Measurements from ENCODE around the gene SCG5. TPM values are rescaled to one million over a fixed set of nuclear protein-coding genes. Genes with fewer than 3 reads are reported as not detected.

The SCG5 gene
- total and polyA plus RNA-seq, 2 donors (not counting 1 experiment from before 2014, with no cell fraction given), result 0.18 TPM; not detected in 1

- H3K27ac ChIP-seq (ENCODE audit: low read length in 2 of 2), result no peak overlapping the region
- H3K4me3 ChIP-seq (ENCODE audit: control extremely low read depth in 1 of 5, extremely low read depth in 1 of 5, insufficient read depth in 1 of 5, low read depth in 2 of 5, low read length in 4 of 5), result no peak overlapping the region
- no peak for DNase-seq
- WGBS (ENCODE audit: insufficient coverage), result 100% methylated on average over 1 of the region's 2 CpGs
- ATAC-seq (ENCODE audit: low read depth), result no peak
- H3K4me2 ChIP-seq (replicated peaks; ENCODE audit: low read depth, low read length, poor library complexity, severe bottlenecking), result no peak overlapping the region
- Mint-ChIP-seq H3K27me3 (no peaks in the 10 kb centered on the region), H3K9me3 (ENCODE audit: insufficient read depth) (no peaks in the 10 kb centered on the region), H3K4me3 (no peak overlapping the region), H3K4me1 (no peaks in the 10 kb centered on the region), H3K27ac (no peak overlapping the region)
- H2AFZ ChIP-seq (ENCODE audit: insufficient read depth, low read depth, low read length, poor library complexity, severe bottlenecking), result no peak overlapping the region
- H3K27me3 ChIP-seq (replicated peaks in 1 of 4; ENCODE audit: control extremely low read depth in 1 of 4, control insufficient read depth in 3 of 4, insufficient read depth in 4 of 4, low read length in 3 of 4), result no peaks in the 10 kb centered on the region
- H3K79me2 ChIP-seq (ENCODE audit: control insufficient read depth, insufficient read depth, low read length), result no peaks in the 10 kb centered on the region
- H4K20me1 ChIP-seq (ENCODE audit: control insufficient read depth, insufficient read depth, low read length, poor library complexity, severe bottlenecking), result no peaks in the 10 kb centered on the region
- TF ChIP-seq EZH2 (IDR thresholded peaks at IDR 0.05; ENCODE audit: borderline replicate concordance, insufficient read depth, low read depth, low read length, poor library complexity, severe bottlenecking) (no peak), CTCF (IDR thresholded peaks at IDR 0.05) (no peak)
- H3K9me3 ChIP-seq (ENCODE audit: control extremely low read depth in 1 of 3, control insufficient read depth in 2 of 3, insufficient read depth in 1 of 3, low read length in 2 of 3), result no peaks in the 10 kb centered on the region
- intact Hi-C loops (cut with micrococcal nuclease), result no loop called here
- H3K4me1 ChIP-seq (ENCODE audit: control insufficient read depth in 2 of 2, insufficient read depth in 2 of 2, low read length in 2 of 2), result no peaks in the 10 kb centered on the region
- CTCF ChIA-PET, result no interaction called here
- POLR2A ChIA-PET, result no interaction called here
- no peaks in the 10 kb centered on the region for H3K36me3 ChIP-seq (replicated peaks in 1 of 2; ENCODE audit: control extremely low read depth in 1 of 2, control insufficient read depth in 1 of 2, extremely low read depth in 1 of 2, insufficient read depth in 2 of 2, low read length in 1 of 2)
- no peak overlapping the region for H3K9ac ChIP-seq (ENCODE audit: low read length)
These were observed 33.2 kb downstream of the SCG5 start for GRCh38 chr15:32674681-32675080.

GRCh38 chr15:32675466-32675865 is 34.0 kb downstream of the SCG5 start:
- H3K4me2 ChIP-seq (replicated peaks; ENCODE audit: low read depth, low read length, poor library complexity, severe bottlenecking), result no peak overlapping the region
- Mint-ChIP-seq H3K27me3 (no peaks in the 10 kb centered on the region), H3K4me1 (no peaks in the 10 kb centered on the region), H3K27ac (no peak overlapping the region), H3K9me3 (ENCODE audit: insufficient read depth) (no peaks in the 10 kb centered on the region), H3K4me3 (no peak overlapping the region)
- WGBS (ENCODE audit: insufficient coverage), result 50% methylated on average over 3 of the region's 6 CpGs
- H3K9ac ChIP-seq (ENCODE audit: low read length), result no peak overlapping the region
- H2AFZ ChIP-seq (ENCODE audit: insufficient read depth, low read depth, low read length, poor library complexity, severe bottlenecking), result no peak overlapping the region
- intact Hi-C loops (cut with micrococcal nuclease), result no loop called here
- H3K4me1 ChIP-seq (ENCODE audit: control insufficient read depth in 2 of 2, insufficient read depth in 2 of 2, low read length in 2 of 2), result no peaks in the 10 kb centered on the region
- no peaks in the 10 kb centered on the region for H4K20me1 ChIP-seq (ENCODE audit: control insufficient read depth, insufficient read depth, low read length, poor library complexity, severe bottlenecking)
- ChIA-PET CTCF (interaction anchor here (0.9 kb wide), 1 partner anchor 1025 kb away, joined by 3 read pairs; no protein-coding TSS in a partner anchor), POLR2A (no interaction called here)
- no peak overlapping the region for H3K4me3 ChIP-seq (ENCODE audit: control extremely low read depth in 1 of 5, extremely low read depth in 1 of 5, insufficient read depth in 1 of 5, low read depth in 2 of 5, low read length in 4 of 5)
- no peak for ATAC-seq (ENCODE audit: low read depth)
- no peaks in the 10 kb centered on the region for H3K9me3 ChIP-seq (ENCODE audit: control extremely low read depth in 1 of 3, control insufficient read depth in 2 of 3, insufficient read depth in 1 of 3, low read length in 2 of 3)
- no peaks in the 10 kb centered on the region for H3K79me2 ChIP-seq (ENCODE audit: control insufficient read depth, insufficient read depth, low read length)
- H3K36me3 ChIP-seq (replicated peaks in 1 of 2; ENCODE audit: control extremely low read depth in 1 of 2, control insufficient read depth in 1 of 2, extremely low read depth in 1 of 2, insufficient read depth in 2 of 2, low read length in 1 of 2), result no peaks in the 10 kb centered on the region
- no peak for TF ChIP-seq EZH2 (IDR thresholded peaks at IDR 0.05; ENCODE audit: borderline replicate concordance, insufficient read depth, low read depth, low read length, poor library complexity, severe bottlenecking)
- no peak for TF ChIP-seq CTCF (IDR thresholded peaks at IDR 0.05)
- no peaks in the 10 kb centered on the region for H3K27me3 ChIP-seq (replicated peaks in 1 of 4; ENCODE audit: control extremely low read depth in 1 of 4, control insufficient read depth in 3 of 4, insufficient read depth in 4 of 4, low read length in 3 of 4)
- no peak for DNase-seq
- H3K27ac ChIP-seq (ENCODE audit: low read length in 2 of 2), result no peak overlapping the region
